ENCODE measurements around the gene THSD4.

Gene THSD4

DNA sequence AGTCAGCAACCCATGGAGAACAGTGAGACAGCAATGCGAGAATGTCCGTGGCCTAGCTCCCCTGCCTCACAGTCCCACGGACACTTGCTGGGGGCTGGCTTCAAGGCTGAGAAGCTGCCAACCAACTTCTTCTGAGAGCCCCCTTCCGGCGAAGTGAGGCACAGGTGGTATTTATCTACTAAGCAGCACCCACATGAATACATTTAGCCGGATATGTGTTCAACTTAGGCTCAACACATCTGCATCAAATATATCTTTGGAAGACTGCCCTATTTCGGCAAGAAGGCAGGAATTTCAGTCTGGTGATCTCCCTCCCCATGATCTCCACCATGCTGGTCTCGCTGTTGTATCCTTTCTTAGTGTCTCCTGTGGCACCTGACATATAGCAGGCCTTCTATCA is 354.1 kb downstream of the THSD4 start:
- no peak for DNase-seq

DNA sequence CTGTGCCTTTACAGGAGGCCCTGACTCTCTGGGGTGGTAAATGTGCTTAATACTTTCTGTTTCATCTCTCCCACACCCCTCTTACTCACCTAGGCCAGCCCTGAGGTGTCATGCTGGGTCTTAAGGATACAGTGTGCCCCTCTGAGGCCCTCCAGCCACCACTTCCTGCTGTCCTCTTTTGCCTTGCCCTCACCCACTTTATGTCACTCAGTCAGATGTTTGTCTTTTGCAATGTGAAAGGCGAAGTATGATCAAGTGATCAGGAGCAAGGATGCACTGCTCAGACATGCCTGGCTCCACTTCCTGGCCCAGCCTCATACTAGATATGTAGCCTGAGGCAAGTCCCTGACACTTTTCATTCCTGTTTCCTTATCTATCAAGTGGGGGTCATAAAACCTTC is 356.1 kb downstream of the THSD4 start:
- DNase-seq, result no peak

DNA sequence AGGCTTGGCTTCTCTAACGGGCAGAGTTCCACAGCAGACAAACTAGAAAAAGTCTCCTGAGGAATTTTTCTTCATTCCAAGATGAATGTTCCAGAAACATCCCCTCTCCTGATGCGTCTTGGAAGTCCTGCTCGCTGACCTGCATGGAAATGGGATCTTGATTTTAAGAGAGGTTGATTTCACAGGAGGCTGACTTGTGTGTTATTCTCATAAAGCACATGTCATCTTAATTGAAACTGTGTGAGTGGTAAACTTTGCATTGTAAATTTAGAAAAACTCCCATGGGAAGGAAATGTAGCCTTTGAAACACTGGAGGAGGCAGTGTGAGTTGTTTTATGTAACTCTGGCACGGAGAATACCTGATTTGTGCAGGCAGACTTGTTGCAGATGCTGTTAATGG is 357.3 kb downstream of the THSD4 start:
- no peak for DNase-seq

DNA sequence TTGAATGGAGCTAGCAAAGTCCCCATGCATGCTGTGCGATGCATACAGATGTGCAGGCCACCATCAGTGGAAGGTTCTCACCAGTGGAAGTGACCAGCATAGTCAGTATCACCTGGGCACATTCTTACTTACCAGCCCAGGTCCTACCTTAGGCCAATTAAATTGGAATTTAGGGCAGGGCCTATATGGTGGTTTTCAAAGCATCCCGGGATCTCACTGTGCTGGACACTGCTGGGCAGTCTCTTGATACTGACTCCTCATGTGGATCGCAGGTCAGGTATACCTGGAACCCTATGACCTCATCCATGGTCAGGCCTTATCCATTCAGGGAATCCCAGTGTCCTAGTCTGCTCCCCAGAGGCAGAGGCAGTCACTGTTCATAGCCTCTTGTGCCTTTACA is 358.5 kb downstream of the THSD4 start:
- DNase-seq, result no peak

DNA sequence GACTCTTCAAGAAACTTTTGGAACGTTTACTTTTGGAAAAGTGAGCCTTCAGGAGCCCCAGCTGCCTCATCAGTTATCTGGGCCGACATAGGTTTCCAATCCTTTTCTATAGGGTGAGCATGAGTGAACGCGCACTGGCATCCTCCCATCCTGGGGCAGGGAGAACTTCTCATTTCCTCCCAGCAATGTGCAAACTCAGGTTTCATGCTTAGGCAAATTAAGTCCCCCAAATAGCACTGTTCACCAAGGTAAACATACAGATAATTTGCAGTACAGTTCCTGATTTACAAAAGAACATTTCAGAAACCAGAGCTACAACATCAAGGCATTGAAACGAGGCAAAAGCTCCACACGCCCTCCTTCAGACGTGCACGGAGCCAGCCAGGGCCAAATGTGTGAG is 361.6 kb downstream of the THSD4 start:
- DNase-seq, result no peak

DNA sequence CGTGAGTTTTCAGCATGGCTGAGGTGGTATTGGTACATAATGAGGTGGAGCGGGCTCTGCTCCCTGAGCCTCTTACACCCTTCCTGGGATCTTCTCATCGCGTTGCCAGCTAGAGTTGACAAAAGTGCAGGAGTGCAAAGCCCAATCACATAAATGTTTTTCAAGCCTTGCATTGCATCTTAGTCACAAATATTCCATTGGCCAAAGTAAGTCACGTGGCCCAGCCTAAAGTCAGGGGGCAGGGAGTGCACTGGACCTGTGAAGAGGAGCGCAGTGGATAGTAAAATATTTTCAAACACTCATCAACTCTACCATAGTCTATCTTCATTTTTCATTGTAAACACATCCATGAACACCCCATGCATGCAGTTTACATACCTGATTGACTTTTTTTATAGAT is 365.3 kb downstream of the THSD4 start:
- DNase-seq, result no peak

DNA sequence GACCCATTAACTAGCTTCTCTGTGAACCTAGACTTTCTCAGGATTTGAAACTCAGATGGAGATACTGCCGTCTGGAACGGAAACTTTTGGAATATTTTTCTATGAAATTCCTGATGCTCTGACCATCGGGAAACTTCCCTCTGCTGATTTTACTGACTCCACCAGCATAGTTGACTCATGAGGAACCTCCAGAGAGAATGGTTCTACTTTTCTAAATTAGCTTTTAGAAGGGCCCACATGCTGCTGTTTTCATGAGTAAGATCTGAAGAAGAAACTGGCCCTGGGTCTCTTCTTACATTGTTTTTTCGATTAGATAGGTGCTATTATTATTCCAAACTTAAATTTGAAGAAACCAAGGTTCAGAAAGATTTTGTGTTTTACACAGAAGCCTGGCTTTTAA is 368.8 kb downstream of the THSD4 start:
- DNase-seq, result no peak

DNA sequence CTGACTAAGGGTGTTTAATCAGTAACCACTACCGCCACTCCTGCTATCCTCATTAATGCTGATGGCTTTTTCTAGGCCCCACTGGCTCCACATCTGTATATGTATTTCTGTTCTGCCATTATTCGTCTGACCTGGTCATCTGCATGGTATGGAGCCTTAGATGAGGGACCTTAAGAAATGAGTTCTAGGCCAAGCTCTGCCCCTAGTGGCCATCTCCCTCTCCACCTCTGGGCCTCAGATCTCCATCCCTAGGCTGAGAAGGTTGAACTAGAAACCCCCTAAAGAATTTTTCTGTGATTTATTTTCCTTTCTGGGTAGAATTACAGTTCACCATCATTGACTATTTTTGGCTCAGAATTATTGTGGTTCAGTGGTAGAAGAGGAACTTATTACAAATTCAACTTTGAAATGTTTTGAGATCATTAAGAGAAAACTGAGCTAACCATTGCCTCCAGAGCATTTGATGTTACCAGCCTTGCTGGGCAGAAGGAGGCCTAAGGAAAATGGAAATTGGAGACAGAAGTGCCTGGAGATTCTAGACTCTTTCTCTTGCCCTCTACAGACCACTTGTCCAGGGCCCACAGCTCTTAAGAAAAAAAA is 369.9 kb downstream of the THSD4 start:
- DNase-seq, result no peak

DNA sequence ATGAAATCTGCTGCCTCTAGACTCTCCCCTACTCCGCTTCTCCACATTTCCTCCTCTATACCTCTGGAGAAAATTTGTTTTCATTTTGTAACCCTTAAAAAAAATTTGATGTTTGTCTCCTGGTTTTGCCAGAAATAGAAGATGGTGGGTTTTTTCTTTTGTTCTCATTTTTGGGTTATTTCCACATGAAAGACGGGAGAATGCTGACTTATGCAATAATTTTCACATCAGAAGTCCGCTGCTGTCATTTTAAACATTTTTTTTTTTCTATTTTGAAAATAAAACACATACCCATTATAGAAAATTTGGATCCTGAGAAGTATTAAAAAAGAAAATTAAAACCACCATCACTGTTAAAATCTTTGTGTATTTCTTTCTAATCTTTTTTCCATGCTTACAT is 374.3 kb downstream of the THSD4 start:
- DNase-seq, result no peak

DNA sequence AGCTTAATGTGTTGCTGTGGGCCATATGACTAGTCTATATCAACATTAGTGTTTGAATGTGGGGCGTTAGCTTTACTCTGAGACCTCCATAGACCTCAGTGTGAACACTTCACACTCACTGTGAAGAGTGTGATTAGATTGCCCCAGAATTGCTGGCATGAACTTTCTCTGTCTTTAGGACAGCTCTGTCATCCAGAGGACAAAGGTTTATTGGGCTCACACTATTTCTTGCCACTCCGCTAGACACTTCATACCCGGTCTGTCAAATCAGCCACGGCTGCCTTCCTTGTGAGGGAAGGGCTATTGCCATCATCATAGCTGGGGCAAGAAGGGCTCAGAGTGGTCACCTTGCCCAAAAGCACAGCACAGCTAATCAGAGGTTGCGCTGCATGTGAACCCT is 378.3 kb downstream of the THSD4 start:
- no peak for DNase-seq

DNA sequence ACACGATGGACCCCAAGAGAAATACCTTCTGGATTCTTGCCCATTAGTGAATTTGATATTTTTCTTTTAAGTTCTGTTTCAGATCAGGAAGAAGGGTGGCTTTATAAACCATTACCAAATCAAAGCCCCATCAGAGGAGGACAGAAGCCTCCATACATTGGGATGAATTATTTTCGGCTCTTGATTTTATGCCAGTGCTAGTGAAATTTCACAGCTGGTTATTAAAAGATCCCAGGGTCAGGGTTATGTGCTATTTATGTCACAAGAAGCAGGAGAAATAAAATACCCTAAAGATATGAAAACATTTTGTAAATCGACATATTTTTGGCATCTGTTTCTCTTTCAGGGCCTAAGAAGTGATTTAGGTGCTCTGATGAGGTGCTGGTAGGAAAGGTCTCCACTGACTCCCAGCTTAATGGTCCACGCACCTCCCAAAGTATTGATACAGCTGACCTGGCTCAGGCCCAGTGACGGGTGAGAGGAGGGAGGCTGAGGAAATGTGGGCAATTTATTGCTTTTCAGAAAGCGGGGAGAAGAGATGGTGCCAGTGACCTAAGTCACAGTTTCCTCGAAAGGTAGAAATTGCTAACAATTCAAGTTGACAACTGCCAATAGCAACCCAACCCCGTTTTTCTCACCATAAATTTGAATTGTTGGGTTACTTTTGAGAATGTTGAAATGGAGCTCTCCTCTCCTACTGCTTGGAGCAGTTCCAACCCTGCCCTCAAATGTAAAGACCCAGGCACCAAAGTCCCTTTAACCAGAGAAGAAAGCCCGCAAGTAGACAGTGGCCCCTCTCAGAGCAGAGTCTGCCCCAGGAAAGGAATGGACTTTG is 379.5 kb downstream of the THSD4 start:
- no peak for DNase-seq

DNA sequence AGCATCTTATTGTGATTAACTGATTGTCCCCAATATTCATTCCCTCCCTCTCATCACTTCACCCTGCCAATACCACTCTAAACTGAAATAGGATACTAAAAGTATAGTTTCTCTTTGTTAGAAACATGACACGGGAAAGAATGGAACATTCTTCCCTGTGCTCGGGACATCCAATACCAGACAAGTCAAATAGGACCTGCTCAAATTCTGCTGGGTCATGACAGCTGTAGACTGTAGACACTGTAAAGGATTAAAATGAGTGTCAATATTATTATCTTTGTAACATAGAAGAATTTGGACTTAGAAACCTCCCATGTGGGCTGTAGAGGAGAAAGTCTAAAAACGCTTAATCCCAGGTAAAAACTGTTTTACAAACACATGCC is 380.1 kb downstream of the THSD4 start:
- DNase-seq, result no peak

DNA sequence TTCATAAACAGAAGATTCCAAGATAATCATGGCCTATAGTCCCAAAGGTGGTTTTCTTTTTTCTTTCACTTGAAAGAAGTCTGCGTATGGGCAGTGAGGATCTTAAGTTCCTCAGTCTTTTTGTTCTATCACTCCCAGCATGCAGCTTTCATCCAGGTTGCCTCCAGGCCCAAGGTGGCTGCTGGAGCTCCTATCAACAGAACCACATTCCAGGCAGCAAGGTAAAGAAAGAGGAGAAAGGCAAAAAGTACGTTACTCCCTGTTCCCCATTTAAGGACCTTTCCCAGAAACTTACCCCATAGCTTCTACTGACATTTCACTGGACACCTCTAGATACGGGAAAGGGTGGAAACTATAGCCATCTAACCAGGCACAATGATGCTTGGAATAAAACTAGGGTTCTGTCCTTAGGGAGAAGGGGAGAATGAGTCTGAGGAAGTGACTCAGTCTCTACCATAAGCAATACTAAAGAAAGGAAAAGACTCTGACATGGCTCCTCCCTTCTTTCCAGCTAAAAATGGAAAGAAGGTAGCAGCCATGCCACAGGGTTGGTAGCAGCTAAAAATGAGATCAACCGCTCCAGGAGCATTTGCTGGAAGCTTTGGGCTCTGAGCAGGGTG is 381.2 kb downstream of the THSD4 start:
- no peak for DNase-seq

DNA sequence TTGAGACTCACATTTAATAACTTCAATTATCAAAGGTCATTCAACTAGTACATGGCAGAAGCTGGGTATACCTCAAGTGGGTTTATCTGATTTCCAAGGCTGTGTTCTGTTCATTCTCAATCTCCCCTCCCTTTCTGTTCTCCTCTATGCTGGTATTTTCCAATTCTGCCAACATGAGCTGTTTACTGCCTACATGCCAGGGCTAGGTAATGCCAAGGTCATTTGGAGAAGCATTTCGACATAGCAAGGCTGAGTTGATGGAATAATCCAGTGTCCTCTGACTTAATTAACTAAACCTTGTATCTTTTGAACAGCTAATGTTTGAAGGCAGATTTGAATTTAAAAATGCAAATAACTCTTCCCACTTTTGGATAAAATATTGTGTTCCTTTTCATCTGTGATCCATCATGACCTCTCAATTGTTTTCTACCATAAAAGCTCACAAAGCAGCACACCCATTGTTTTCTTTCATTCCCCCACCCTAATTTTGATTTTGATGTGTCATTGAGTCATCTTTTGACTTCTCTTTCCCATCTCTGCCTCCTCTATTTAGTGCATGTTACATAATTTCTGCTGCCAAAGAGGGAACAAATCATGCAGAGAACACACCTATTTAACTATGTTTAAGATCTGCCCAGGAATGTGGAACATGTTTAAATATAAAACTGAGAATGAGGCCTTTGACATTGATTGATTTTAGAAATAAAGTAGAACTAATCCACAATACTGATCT is 386.2 kb downstream of the THSD4 start:
- no peak for DNase-seq

DNA sequence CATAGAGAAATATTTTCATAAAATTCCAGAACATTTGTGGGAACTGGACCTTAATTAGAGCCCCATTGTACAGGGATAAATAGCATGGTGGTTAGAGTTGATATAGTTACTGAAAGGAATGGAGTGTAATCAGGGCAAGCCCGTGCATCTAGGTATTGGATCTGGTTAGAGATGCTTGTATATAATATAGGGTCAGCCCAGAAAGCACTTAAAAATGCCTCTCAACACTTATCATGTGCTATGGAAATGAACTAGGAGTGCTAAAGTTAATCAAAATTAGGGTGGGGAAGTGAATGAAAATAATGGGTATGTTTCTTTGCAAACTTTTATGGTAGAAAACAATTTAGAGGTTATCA is 386.8 kb downstream of the THSD4 start:
- DNase-seq, result no peak

DNA sequence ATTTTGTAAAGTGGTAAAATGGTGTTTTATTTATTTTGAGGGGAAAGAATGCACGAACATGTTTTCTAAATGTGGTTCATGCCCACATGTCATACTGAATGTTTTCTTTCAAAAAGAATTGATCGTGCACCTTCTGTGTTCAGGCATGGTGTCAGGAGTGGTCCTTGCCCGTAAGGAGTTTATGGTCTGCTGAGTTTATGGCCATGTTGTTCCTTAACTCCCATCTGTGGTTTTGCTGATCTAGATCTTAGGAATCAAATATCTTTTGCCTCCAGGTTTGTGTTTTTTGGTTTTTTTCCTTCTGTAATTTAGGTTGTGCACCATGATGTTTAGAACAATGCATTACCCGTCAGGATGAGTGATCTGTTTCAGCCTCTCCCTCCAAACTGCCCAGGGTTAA is 390.7 kb downstream of the THSD4 start:
- DNase-seq, result no peak

DNA sequence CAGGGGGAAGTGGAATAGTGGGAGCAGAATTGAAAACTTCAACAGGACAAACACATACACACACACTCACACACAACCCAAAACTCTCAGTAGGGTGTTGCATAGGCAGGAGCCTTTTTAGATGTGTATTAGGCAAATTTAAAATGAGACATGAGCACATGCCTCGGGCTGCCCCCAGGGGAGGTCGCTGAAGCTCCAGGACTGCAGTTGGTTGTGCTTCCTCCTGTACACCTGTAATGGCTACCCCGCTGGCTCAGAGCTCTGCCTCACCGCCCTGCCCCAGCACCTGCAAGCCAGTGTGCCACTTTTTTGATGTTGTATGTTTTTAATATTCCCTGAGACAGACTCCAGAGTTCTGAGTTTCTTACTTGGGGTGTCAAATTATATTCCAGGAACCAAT is 391.7 kb downstream of the THSD4 start:
- DNase-seq, result no peak

DNA sequence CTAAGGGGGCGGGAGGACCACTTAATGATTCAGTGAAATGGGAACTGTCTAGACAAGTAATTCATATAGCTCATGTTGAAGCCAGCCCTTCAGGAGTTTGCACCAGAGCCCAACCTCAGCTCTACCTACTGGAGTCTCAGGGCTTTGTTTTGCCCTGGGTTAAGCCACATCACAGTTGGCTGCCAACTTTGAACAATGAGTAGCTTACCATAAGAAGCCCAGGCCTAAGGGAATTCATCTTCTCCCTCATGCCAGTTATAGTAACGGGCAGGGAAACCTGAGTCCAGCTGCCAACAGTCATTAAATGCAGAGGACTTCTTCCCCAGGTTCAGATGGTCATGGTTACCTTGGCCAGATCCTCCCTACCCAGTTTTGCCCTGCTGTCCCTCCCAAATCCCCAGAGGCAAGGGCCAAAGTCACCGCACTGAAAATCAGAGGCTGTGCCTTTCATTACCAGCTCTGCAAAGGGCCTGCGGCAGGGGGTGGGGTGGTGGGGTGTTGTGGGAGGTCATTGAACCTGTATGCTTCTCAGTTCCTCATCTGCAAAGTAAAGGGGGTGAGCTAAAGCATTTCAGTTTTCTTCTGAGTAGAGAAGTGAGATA is 392.9 kb downstream of the THSD4 start:
- DNase-seq, result no peak

DNA sequence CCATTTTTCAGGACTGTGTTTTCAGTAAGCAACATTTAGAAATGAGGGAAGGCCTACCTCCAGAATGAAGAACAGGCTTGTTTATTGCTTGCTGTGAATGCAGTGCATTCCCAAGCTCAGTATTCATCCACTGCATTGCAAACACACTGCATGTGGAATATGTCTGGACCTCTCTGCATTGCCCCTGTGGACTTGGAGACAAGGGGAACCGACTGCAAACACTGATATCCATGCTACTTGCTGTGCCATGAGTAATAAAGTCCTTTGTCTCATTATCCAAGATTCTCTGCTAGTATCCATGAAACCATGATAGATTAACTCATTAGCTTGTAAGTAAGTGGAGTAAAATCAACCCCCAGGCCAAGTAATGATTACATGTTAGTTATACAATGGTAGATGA is 393.9 kb downstream of the THSD4 start:
- DNase-seq, result no peak

DNA sequence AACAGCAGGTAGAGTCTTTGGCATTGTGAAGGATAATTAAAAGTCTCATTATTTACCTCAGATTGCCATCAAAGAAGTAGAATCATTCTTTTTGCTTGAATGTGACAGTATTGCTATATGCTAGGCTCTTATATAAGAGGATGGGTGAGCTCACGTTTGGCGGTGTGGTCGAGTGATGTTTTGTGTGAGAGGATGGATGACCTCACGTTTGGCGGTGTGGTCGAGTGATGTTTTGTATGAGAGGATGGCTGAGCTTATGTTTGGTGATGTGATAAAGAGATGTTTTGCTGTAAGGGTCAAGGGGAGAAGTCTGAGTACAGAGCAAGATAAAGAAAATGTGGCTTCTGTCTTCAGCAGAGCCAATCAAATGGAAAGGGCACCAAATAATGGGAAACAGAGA is 395.5 kb downstream of the THSD4 start:
- DNase-seq, result no peak

DNA sequence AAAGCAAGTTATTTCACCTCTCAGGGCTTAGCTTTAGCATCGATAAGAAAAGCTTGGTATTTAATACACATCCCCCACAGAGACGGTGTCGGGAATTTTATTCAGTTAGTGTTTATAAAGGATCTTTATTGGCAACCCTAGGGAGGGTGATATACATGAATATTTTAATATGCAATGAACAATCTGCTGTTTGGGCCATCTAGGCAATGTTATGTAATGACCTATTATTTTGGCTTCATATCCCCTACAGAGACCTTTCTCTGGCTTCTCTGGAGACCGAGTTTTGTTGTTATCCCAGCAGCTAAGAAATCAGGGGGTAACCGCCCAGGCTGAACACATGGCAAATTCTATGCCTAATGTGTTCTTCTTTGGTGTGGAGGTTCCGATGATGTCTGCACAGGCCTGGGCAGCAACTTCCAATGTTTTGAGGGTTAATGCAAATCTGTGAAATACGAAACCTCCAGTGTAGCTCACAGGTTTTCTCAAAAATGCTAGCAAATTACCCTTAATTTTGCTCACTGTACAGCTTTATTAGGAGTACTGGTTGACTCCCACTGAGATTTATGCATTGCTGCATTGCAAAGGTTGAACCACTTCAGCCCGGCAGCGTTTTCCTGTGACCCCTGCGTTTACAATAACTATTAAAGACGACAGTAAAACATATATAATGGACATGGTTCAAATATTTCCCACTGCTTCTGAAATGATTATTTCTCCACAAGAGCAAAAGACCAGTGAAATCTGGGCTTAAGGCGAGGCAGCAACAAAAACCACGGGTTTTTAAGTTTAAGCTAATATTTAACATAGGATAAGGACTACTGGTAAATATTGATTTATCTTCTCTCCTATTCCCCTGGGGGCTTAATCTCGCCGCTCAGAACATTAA is 396.8 kb downstream of the THSD4 start:
- no peak for DNase-seq

DNA sequence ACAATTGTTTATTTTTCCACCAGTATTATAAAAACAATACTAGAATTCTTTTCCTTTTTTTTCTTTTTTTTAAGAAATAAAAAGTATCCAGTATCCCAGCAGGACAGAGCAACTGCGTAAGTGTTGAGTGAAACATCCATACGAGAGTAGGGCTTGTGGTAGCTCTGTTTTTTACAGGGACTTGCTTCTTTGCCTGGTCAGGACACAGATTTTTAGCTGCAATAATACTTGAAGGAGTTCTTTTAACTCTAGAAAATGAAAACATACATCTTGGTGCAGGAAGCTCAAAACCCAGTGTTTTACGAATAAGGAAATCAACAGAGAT is 397.4 kb downstream of the THSD4 start:
- DNase-seq, result no peak

Data from NCI-H2171 (cell line).